CD4-positive, alpha-beta T cell (primary cell): ENCODE measurements around the gene ATP8A1. TPM values are rescaled to one million over a fixed set of nuclear protein-coding genes. Genes with fewer than 3 reads are reported as not detected.

Experiments
- ATAC-seq: fragments of 200-7000 bp; cut with Tn5 transposase; one replicate; pipeline ENCODE4 v1.10.0; 2022; ENCODE audit warnings: mild to moderate bottlenecking; ENCODE audit not compliant: poor library complexity
- CTCF ChIA-PET: fragments of 350-600 bp; sonication (Branson Sonifier 250); formaldehyde crosslinking; loops from one replicate; lab custom pipeline; 2021; ENCODE audit warnings: antibody characterized with exemption, inconsistent platforms; lab: Charles Lee
- POLR2A ChIA-PET: fragments of 350-600 bp; sonication (Branson Sonifier 250); formaldehyde crosslinking; loops from one replicate; lab custom pipeline; 2021; ENCODE audit warnings: antibody characterized with exemption, inconsistent platforms; lab: Charles Lee
- DNase-seq, 14 experiments: peaks; one replicate each; pipeline ENCODE4 v3.0.0-alpha.2; 2013 to 2020; ENCODE audit warnings: mixed read lengths in 2 of 14
- H3K27ac ChIP-seq, 2 donors: one replicate each; pipeline versions ENCODE4 v1.5.1 to v1.7.0; 2013; ENCODE audit warnings: low read length in 2 of 2, low read depth in 1 of 2, mild to moderate bottlenecking in 1 of 2
- H3K27me3 ChIP-seq, 2 experiments: 1 replicate in 1 of 2; 2 replicates in 1 of 2; pipeline versions ENCODE4 v1.6.1 to v1.7.0; 2013; ENCODE audit warnings: low read length in 2 of 2, control low read depth in 1 of 2, mild to moderate bottlenecking in 1 of 2, moderate library complexity in 1 of 2; ENCODE audit not compliant: insufficient read depth in 2 of 2, control insufficient read depth in 1 of 2
- H3K36me3 ChIP-seq: one replicate; pipeline ENCODE4 v1.6.1; 2013; ENCODE audit warnings: low read length, control low read depth; ENCODE audit not compliant: insufficient read depth
- H3K4me1 ChIP-seq: one replicate; pipeline ENCODE4 v1.6.1; 2013; ENCODE audit warnings: low read length, control low read depth; ENCODE audit not compliant: insufficient read depth
- H3K4me3 ChIP-seq: one replicate; pipeline ENCODE4 v1.5.1; 2013; ENCODE audit warnings: mild to moderate bottlenecking, low read length, moderate library complexity
- H3K9me3 ChIP-seq, 2 experiments: 1 replicate in 1 of 2; 2 replicates in 1 of 2; pipeline versions ENCODE4 v1.6.1 to v1.7.0; 2013; ENCODE audit warnings: low read length in 2 of 2, mild to moderate bottlenecking in 2 of 2, control low read depth in 1 of 2, moderate library complexity in 1 of 2; ENCODE audit not compliant: control insufficient read depth in 1 of 2, insufficient read depth in 1 of 2
- H3K27ac Mint-ChIP-seq: one replicate; pipeline ENCODE4 v1.8.0; 2020; ENCODE audit warnings: mixed read lengths
- H3K27me3 Mint-ChIP-seq: one replicate; pipeline ENCODE4 v1.8.0; 2021; ENCODE audit warnings: mixed read lengths
- H3K36me3 Mint-ChIP-seq: one replicate; pipeline ENCODE4 v1.8.0; 2021; ENCODE audit warnings: low read depth, mixed read lengths
- H3K4me1 Mint-ChIP-seq: one replicate; pipeline ENCODE4 v1.8.0; 2021; ENCODE audit warnings: low read depth, mixed read lengths
- H3K4me3 Mint-ChIP-seq: one replicate; pipeline ENCODE4 v1.8.0; 2020; ENCODE audit warnings: mild to moderate bottlenecking, mixed read lengths
- H3K9me3 Mint-ChIP-seq: one replicate; pipeline ENCODE4 v1.8.0; 2020; ENCODE audit warnings: mixed read lengths
- intact Hi-C, 2 experiments: fragments of 100-400 bp; cut with DNase I in 1 of 2; cut with micrococcal nuclease in 1 of 2; formaldehyde crosslinking; loops; one replicate each; pipeline versions ENCODE4 v1.15.1 to v1.9.0; 2023 to 2025; cut with DNase I, micrococcal nuclease
- total RNA-seq, 174 experiments: library from RNA in 2 of 174; stranded (reverse) in 2 of 174; gene quantifications; one replicate each; pipeline ENCODE4 v1.2.3 and lab custom pipeline; 2021 to 2026
- TF ChIP-seq, protein P1 (sequence below): fragments of 200-600 bp; IDR thresholded peaks from one replicate; pipeline ENCODE4 v1.8.0; 2022; ENCODE audit warnings: antibody characterized with exemption, mild to moderate bottlenecking

The ATP8A1 gene
- total RNA-seq, 2 experiments from 2014 or later, result 44.9 to 45.5 TPM

DNA sequence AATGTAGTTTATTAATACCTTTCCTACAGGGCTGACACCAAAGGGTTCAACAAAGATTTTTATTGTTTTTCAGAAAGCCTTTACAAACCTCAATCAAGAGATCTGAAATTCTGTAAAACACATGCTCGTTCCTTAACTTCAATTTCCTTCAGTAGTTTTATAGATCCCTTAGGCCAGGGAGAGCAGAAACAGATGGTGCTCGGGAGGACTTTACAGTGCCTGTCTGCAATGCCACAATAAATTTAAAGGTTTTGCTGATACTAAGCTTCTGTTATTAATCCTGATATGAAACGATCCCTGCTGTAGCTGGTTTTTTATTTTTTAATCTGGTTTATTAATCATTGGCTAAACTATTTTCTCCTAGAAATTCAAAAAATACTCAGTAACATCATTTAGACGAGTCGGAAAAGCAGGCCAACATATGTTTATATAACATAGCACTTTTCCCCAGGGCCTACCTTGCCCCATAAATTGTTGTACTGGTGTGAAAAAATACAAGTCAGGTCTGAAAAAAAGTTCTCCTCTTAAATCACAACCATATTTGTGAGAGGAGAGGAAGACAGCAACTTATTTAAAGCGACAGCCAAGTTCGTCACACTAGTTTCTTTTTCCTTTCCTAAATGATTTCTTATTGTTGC is 219.9 kb downstream of the ATP8A1 start:
- H3K36me3 ChIP-seq, result peaks cover 29% of the 10 kb centered on the region

DNA sequence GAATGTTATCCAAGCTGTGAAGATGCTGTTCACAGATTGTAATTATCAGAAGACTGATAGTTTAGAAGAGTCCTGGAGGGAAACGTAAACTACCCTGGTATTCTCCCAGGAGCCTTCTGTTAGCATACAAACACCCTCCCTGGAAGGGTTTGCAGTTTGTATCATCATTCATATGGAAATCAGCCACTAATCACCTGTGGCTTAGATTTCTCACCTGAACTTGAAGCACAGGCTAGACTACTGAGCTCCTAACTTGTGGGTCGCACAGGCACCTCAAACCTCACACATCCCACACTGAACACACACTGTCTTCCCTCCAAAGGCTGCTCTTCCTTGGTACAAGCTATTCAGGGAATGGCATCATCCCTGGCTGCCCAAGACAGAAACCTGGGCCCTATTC is 228.9 kb downstream of the ATP8A1 start:
- intact Hi-C loops, result no loop called here

More for the DNA sequence above, 219.9 kb downstream of the ATP8A1 start:
- Mint-ChIP-seq H3K9me3 (no peaks in the 10 kb centered on the region), H3K27ac (no peak overlapping the region), H3K4me3 (no peak overlapping the region), H3K36me3 (peaks cover 86% of the 10 kb centered on the region), H3K27me3 (no peaks in the 10 kb centered on the region), H3K4me1 (no peaks in the 10 kb centered on the region)
- no peak overlapping the region for H3K4me3 ChIP-seq
- ChIA-PET POLR2A (no interaction called here), CTCF (no interaction called here)
- H3K27me3 ChIP-seq, result no peaks in the 10 kb centered on the region
- intact Hi-C loops, result no loop called here
- no peak for DNase-seq
- TF ChIP-seq, protein P1, sequence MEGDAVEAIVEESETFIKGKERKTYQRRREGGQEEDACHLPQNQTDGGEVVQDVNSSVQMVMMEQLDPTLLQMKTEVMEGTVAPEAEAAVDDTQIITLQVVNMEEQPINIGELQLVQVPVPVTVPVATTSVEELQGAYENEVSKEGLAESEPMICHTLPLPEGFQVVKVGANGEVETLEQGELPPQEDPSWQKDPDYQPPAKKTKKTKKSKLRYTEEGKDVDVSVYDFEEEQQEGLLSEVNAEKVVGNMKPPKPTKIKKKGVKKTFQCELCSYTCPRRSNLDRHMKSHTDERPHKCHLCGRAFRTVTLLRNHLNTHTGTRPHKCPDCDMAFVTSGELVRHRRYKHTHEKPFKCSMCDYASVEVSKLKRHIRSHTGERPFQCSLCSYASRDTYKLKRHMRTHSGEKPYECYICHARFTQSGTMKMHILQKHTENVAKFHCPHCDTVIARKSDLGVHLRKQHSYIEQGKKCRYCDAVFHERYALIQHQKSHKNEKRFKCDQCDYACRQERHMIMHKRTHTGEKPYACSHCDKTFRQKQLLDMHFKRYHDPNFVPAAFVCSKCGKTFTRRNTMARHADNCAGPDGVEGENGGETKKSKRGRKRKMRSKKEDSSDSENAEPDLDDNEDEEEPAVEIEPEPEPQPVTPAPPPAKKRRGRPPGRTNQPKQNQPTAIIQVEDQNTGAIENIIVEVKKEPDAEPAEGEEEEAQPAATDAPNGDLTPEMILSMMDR, result no peak
- no peaks in the 10 kb centered on the region for H3K9me3 ChIP-seq
- no peaks in the 10 kb centered on the region for H3K4me1 ChIP-seq
- no peak for ATAC-seq
- H3K27ac ChIP-seq, result no peak overlapping the region

DNA sequence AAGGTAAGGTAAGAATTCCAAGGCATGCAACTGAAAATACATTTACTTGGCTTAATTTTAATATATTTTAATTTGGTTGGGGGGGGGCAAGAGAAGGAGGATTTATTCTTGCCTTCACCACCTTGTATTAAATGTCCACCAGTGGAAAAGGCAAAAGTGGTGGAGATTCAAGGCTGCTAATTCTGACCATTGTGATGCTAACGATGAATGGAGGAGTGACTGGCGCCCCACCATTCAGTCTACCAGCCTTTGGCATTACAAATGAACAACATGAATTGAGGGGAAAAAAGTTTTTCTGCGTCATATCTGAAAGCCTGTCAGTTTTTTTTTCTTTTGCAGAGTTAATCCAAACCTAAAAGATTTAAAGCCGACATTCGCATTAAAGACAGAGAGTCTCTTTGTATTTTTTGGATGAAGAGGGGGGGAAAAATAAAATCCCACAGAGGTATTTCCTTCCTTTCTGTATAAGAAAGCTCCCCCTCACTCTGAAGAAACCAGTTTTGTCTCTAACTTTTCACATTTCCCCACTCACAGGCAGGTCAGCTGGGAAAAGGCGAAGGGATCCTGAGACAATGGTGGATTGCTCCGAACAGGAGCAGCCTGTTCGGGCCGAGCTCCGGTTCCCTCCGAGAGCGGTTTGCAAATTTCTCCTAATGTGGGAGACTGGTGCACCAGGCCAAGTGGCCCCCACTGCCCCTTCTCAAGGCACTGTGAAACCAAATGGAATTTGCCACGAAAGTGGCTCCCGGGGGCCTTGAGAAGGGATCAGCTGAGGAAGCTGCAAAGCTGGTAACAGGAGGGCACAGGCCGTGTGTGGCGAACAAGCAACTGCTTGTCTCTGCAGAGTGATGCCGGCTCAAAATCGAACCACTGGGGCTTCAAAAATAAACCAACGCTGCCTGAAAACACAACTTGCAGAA is 231.5 kb downstream of the ATP8A1 start:
- H3K27ac Mint-ChIP-seq, result no peak overlapping the region
- H3K36me3 Mint-ChIP-seq, result peaks cover 74% of the 10 kb centered on the region

More for the DNA sequence above, 228.9 kb downstream of the ATP8A1 start:
- H3K27ac Mint-ChIP-seq, result no peak overlapping the region
- no peak for DNase-seq
- peaks cover 12% of the 10 kb centered on the region for H3K36me3 ChIP-seq
- H3K9me3 ChIP-seq, result no peaks in the 10 kb centered on the region
- no peak overlapping the region for H3K27ac ChIP-seq
- no peaks in the 10 kb centered on the region for H3K4me1 Mint-ChIP-seq
- H3K4me3 Mint-ChIP-seq, result no peak overlapping the region
- no peaks in the 10 kb centered on the region for H3K9me3 Mint-ChIP-seq
- ChIA-PET CTCF (no interaction called here), POLR2A (no interaction called here)
- H3K4me3 ChIP-seq, result no peak overlapping the region
- no peak for ATAC-seq
- peaks cover 69% of the 10 kb centered on the region for H3K36me3 Mint-ChIP-seq
- H3K4me1 ChIP-seq, result no peaks in the 10 kb centered on the region
- no peaks in the 10 kb centered on the region for H3K27me3 Mint-ChIP-seq
- no peaks in the 10 kb centered on the region for H3K27me3 ChIP-seq
- TF ChIP-seq, protein P1, result no peak

More for the DNA sequence above, 231.5 kb downstream of the ATP8A1 start:
- H3K4me1 ChIP-seq, result no peaks in the 10 kb centered on the region
- Mint-ChIP-seq H3K9me3 (no peaks in the 10 kb centered on the region), H3K27me3 (no peaks in the 10 kb centered on the region), H3K4me1 (no peaks in the 10 kb centered on the region), H3K4me3 (no peak overlapping the region)
- intact Hi-C loops, result no loop called here
- H3K4me3 ChIP-seq, result no peak overlapping the region
- no peaks in the 10 kb centered on the region for H3K27me3 ChIP-seq
- ChIA-PET POLR2A (no interaction called here), CTCF (no interaction called here)
- DNase-seq, result no peak
- H3K9me3 ChIP-seq, result no peaks in the 10 kb centered on the region
- no peak for ATAC-seq
- TF ChIP-seq, protein P1, result no peak
- peaks cover 26% of the 10 kb centered on the region for H3K36me3 ChIP-seq
- H3K27ac ChIP-seq, result no peak overlapping the region
